Smooth muscle cell (in vitro differentiated cells): ENCODE results near the gene ZSWIM4. TPM values are rescaled to one million over a fixed set of nuclear protein-coding genes. Genes with fewer than 3 reads are reported as not detected.

Experiments used
- DNase-seq: peaks from one replicate; lab custom pipeline; 2025; ENCODE audit not compliant: unreplicated experiment; lab: John Stamatoyannopoulos, UW
- H2AFZ ChIP-seq: fragments of 200-600 bp; sonication (generic); 2 replicates; pipeline ENCODE4 v1.6.0; 2016; ENCODE audit warnings: antibody characterized with exemption, low read depth, mild to moderate bottlenecking
- H3F3A ChIP-seq: fragments of 200-600 bp; sonication (generic); 2 replicates; pipeline ENCODE4 v1.6.0; 2017; ENCODE audit warnings: antibody characterized with exemption, low read depth
- H3K27ac ChIP-seq: fragments of 200-600 bp; sonication (generic); 2 replicates; pipeline ENCODE4 v1.5.1; 2016; ENCODE audit warnings: low read depth, mild to moderate bottlenecking
- H3K27me3 ChIP-seq: fragments of 200-600 bp; sonication (generic); 2 replicates; pipeline ENCODE4 v1.6.1; 2016; ENCODE audit warnings: low read depth, mild to moderate bottlenecking
- H3K36me3 ChIP-seq: fragments of 200-600 bp; sonication (generic); 2 replicates; pipeline ENCODE4 v1.5.1; 2016; ENCODE audit warnings: low read depth
- H3K4me1 ChIP-seq: fragments of 200-600 bp; sonication (generic); 2 replicates; pipeline ENCODE4 v1.5.1; 2016; ENCODE audit warnings: low read depth
- H3K4me2 ChIP-seq: fragments of 200-600 bp; sonication (generic); 2 replicates; pipeline ENCODE4 v1.6.0; 2016; ENCODE audit warnings: mild to moderate bottlenecking
- H3K4me3 ChIP-seq: fragments of 200-600 bp; sonication (generic); 2 replicates; pipeline ENCODE4 v1.5.1; 2016; ENCODE audit warnings: mild to moderate bottlenecking
- H3K79me2 ChIP-seq: fragments of 200-600 bp; sonication (generic); 2 replicates; pipeline ENCODE4 v1.6.0; 2016; ENCODE audit warnings: low read depth, mild to moderate bottlenecking
- H3K9ac ChIP-seq: fragments of 200-600 bp; sonication (generic); 2 replicates; pipeline ENCODE4 v1.6.0; 2016; ENCODE audit warnings: low read depth
- H3K9me3 ChIP-seq: fragments of 200-600 bp; sonication (generic); replicated peaks from 2 replicates; pipeline ENCODE4 v1.5.1; 2016; ENCODE audit warnings: low read depth
- H4K20me1 ChIP-seq: fragments of 200-600 bp; sonication (generic); 2 replicates; pipeline ENCODE4 v1.6.0; 2016; ENCODE audit warnings: low read depth
- WGBS: methylation state at CpG from one replicate; pipeline ENCODE4 v1.1.7; 2016; ENCODE audit warnings: low lambda C conversion rate; 5-methylcytosine and 5-hydroxymethylcytosine counted together
- polyA plus RNA-seq: library from polyadenylated mRNA; unstranded; fragments of >200 nt; fragmentation: Nextera tagmentation; extraction: Ambion mirVana; gene quantifications from 2 replicates; pipeline ENCODE4 v1.2.1, GENCODE V29; 2016
- total RNA-seq: library from RNA; depleted of rRNA; stranded (reverse); fragments of >200 nt; gene quantifications from 2 replicates; pipeline ENCODE4 v1.2.3, GENCODE V29; 2014
- TF ChIP-seq, protein P1 (sequence below): fragments of 200-600 bp; sonication (generic); IDR thresholded peaks from 2 replicates; pipeline ENCODE4 v1.5.1; 2017; ENCODE audit warnings: borderline replicate concordance, mild to moderate bottlenecking, antibody characterized with exemption; ENCODE audit not compliant: insufficient read depth, poor library complexity, severe bottlenecking

The ZSWIM4 gene
- total and polyA plus RNA-seq, 2 experiments from 2014 or later, result 3.0 to 5.8 TPM

DNA sequence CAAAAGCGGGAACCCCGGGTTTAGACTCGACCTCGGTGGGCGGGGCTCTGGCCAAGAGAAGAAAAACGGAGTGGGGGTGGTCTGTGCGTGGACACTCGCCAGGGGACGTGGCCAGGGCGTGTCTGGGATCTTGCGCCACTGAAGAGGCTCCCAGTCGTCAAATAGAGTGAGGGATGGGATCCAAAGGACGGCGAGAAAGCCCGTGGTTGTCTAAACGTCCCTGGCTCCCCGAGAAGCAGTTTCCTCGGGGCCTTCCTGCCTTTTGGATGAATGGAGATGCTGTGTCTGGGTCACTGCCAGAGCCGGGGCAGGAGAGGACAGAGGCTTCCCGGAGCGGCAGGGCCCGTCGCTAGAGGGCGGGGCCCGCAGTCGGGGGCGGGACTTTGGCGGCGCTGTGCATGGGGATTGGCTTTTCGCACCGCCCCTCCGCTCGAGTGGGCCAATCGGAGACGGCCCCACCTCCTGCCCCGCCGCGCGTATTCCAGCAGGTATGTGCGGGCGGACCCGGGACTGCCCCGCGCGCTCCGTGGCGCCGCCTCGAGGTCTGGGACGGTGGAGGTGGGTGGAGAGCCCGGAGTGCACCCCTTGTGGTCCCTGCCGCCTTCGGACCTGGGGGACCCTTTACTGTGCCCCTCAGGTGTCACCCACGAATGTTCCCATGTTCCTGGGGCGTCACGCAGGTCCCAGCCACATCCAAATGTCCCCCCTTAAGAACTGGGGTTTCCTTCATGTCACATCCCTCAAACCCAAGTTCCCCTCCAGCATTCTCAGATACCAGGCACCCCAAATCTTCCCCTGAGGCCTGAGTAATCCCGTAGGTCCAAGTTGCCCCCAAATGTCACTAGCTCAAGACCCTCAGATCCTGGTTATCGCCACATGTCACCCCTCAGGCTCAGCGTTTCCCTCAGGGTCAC lies 38.3 kb downstream of the ZSWIM4 start:
- H3K79me2 ChIP-seq, result peaks cover 31% of the 10 kb centered on the region

GRCh38 chr19:13834244-13835069 lies 39.2 kb downstream of the ZSWIM4 start:
- Histone ChIP-seq H3K36me3 (no peaks in the 10 kb centered on the region), H3K4me1 (peaks cover 3% of the 10 kb centered on the region), H3F3A (peaks cover 67% of the 10 kb centered on the region), H3K79me2 (peaks cover 40% of the 10 kb centered on the region), H3K9ac (peak overlapping the region; percentile 10), H3K27ac (peak overlapping the region; percentile 100), H3K27me3 (no peaks in the 10 kb centered on the region), H3K4me3 (no peak overlapping the region), H3K9me3 (no peaks in the 10 kb centered on the region), H4K20me1 (peaks cover 99% of the 10 kb centered on the region), H2AFZ (no peak overlapping the region), H3K4me2 (peak overlapping the region; percentile 9)
- no peak for DNase-seq
- WGBS, result 67% methylated on average over 14 of the region's 14 CpGs
- TF ChIP-seq, protein P1, sequence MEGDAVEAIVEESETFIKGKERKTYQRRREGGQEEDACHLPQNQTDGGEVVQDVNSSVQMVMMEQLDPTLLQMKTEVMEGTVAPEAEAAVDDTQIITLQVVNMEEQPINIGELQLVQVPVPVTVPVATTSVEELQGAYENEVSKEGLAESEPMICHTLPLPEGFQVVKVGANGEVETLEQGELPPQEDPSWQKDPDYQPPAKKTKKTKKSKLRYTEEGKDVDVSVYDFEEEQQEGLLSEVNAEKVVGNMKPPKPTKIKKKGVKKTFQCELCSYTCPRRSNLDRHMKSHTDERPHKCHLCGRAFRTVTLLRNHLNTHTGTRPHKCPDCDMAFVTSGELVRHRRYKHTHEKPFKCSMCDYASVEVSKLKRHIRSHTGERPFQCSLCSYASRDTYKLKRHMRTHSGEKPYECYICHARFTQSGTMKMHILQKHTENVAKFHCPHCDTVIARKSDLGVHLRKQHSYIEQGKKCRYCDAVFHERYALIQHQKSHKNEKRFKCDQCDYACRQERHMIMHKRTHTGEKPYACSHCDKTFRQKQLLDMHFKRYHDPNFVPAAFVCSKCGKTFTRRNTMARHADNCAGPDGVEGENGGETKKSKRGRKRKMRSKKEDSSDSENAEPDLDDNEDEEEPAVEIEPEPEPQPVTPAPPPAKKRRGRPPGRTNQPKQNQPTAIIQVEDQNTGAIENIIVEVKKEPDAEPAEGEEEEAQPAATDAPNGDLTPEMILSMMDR, result no peak

More for the DNA sequence above, 38.3 kb downstream of the ZSWIM4 start:
- H2AFZ ChIP-seq, result no peak overlapping the region
- H3K4me1 ChIP-seq, result no peaks in the 10 kb centered on the region
- H3K27me3 ChIP-seq, result no peaks in the 10 kb centered on the region
- H3K4me2 ChIP-seq, result peak overlapping the region; percentile 9
- 20% methylated on average over 43 of the region's 59 CpGs for WGBS
- TF ChIP-seq, protein P1, result no peak
- H3F3A ChIP-seq, result peaks cover 58% of the 10 kb centered on the region
- no peak overlapping the region for H3K9ac ChIP-seq
- no peaks in the 10 kb centered on the region for H3K9me3 ChIP-seq
- peak overlapping the region; percentile 100 for H3K27ac ChIP-seq
- DNase-seq, result peak; percentile 79
- peaks cover 99% of the 10 kb centered on the region for H4K20me1 ChIP-seq
- H3K4me3 ChIP-seq, result peak overlapping the region; percentile 34
- H3K36me3 ChIP-seq, result no peaks in the 10 kb centered on the region

DNA sequence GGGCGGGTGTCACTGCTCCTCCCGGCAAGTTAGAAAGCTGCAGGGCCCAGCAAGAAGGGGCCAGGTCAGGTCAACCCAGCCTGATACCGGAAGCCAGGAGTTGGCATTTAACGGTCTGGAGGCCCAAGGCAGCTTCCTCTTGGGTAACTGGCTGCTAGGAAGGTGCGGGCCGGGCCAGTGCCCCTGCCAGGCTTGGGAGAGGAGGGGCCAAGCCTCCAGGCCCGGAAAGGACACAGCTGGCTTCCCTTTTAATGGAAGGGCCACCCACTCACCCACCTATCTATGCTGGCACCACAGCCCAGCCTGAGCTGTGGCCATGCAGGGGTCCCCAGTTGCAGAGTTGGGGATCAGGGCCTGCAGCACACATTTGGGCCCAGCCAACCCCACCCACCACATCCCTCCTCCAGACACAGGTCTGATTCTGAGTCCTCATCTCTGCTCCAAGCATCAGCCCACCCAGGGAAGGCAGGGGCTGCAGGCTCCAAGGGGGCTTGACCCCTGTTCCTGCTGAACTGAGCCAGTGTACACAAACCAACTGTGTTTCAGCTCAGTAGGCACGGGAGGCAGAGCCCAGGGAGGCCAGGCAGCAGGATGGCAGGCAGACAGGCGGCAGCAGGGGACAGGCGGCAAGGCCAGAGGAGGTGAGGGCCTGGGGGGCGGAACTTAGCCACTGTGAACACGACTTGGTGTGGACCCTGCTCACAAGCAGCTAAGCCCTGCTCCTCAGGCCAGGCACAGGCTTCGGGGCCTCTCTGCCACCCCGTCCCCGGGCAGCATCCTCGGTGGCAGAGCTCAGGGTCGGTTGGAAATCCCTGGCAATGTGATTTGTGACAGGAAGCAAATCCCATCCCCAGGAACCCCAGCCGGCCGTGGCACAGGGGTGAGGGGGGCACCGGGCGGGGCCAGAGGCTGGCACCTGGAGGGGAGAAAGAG lies 40.8 kb downstream of the ZSWIM4 start:
- Histone ChIP-seq H3F3A (peaks cover 68% of the 10 kb centered on the region), H3K9me3 (no peaks in the 10 kb centered on the region), H3K79me2 (peaks cover 56% of the 10 kb centered on the region), H3K27me3 (no peaks in the 10 kb centered on the region), H3K4me2 (peak overlapping the region; percentile 47), H3K27ac (peak overlapping the region; percentile 100), H3K9ac (no peak overlapping the region), H3K4me3 (no peak overlapping the region), H4K20me1 (peaks cover 100% of the 10 kb centered on the region), H2AFZ (no peak overlapping the region), H3K36me3 (no peaks in the 10 kb centered on the region), H3K4me1 (peaks cover 7% of the 10 kb centered on the region)
- 88% methylated on average over 18 of the region's 21 CpGs for WGBS
- TF ChIP-seq, protein P1, result no peak
- no peak for DNase-seq
